Medulla oblongata (tissue), 1 donor: ENCODE results near the gene DEXI.
A peak's percentile ranks its signal among the peaks of the same experiment; 100 is the strongest.
"Not testable (repeated sequence)": the region's sequence is repeated elsewhere in the genome, so short reads cannot be mapped to it uniquely, and the experiment has no call there.

ENCODE experiments used
- DNase-seq: peaks from one replicate; pipeline ENCODE4 v3.0.0-alpha.2; 2015; ENCODE audit errors: extremely low spot score

DEXI gene

DNA sequence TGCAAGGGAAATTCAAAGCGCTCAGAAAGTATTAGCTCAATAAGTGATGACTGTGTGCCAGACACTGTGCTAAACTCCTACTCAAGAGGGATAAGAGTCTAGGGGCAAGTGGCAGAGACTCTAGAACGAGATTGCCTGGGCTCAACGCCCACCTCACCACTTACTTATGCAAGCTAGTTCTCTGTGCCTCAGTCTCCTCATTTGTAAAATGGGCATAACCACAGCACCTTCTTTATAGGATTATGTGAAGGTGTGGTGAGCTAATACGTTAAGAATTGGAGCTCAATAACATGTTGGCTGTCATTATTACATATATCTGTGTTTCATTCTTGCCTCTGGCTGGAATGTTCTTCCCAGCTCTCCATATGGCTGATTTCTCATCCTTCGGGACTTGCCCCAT lies 15.4 kb downstream of the DEXI start:
- no peak for DNase-seq

DNA sequence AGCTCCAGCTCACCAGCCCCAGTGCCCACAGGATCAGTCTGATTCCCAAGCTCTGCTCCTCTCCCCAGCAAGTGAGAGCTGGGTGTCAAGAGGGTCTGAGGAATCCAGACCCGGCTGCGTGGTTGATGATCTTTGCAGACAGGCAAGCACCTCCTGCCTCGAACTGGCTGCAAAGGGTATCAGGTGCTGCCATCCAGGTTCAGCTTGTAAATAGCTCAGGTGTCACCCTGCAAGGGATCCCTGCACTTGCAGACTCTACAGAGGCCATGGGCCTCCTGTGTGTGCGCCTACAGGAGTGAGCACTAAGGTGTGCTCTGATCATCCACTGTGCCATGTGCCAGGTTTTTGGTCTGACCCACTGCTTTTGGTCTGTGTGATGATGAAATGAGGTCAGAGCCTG lies 16.2 kb downstream of the DEXI start:
- DNase-seq, result no peak

DNA sequence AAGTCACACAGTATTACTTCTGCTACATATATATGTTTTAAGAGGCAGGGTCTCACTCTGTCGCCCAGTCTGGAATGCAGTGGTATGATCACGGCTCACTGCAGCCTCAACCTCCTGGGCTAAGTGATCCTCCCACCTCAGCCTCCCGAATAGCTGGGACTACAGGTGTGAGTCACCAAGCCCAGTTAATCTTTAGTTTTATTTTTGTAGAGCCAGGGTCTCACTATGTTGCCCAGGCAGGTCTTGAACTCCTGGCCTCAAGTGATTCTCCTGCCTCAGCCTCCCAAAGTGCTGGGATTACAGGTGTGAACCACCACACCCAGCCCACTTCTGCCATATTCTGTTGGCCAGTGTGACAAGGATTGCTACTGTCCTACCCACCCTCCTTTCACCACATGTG lies 17.0 kb downstream of the DEXI start:
- DNase-seq, result not testable (repeated sequence)

DNA sequence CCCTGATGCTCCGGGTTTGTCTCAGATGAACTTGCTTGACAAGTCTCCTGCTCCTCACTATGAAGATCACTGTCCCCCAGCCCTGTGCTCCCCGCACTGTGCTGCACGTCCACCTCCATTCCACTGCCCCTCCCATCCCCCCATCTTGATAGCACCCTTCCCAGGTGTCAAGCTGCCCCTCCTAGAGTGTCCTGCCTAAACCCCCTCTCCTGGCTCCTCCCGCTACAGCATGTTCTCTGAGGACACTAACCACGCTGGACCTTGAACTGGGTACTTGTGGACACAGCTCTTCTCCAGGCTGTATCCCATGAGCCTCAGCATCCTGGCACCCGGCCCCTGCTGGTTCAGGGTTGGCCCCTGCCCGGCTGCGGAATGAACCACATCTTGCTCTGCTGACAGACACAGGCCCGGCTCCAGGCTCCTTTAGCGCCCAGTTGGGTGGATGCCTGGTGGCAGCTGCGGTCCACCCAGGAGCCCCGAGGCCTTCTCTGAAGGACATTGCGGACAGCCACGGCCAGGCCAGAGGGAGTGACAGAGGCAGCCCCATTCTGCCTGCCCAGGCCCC lies 18.5 kb downstream of the DEXI start:
- DNase-seq, result peak; percentile 64

DNA sequence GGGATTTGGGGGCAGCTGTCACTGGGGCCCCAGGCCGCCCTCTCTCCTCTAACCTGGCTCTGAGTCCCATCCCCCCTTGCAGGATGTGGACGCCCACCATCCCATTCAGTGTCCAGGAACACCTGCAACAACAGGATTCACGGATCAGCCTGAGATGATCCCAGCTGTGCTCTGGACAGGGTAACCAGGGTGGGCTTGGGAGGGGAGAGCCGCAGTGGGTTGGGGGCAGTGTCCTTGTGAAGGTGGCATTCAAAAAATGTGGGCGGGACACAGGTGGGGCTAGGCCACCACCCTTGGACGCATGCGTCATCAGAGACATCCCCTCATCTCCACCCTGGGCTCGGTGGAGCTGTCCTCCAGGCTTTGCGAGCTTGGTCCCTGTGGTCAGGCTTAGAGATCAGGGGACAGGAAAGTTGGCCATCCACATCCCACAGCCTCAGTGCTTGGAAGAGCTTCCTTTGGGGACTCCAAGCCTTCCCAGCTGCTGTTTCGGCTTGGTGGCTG lies 19.1 kb downstream of the DEXI start:
- DNase-seq, result no peak

DNA sequence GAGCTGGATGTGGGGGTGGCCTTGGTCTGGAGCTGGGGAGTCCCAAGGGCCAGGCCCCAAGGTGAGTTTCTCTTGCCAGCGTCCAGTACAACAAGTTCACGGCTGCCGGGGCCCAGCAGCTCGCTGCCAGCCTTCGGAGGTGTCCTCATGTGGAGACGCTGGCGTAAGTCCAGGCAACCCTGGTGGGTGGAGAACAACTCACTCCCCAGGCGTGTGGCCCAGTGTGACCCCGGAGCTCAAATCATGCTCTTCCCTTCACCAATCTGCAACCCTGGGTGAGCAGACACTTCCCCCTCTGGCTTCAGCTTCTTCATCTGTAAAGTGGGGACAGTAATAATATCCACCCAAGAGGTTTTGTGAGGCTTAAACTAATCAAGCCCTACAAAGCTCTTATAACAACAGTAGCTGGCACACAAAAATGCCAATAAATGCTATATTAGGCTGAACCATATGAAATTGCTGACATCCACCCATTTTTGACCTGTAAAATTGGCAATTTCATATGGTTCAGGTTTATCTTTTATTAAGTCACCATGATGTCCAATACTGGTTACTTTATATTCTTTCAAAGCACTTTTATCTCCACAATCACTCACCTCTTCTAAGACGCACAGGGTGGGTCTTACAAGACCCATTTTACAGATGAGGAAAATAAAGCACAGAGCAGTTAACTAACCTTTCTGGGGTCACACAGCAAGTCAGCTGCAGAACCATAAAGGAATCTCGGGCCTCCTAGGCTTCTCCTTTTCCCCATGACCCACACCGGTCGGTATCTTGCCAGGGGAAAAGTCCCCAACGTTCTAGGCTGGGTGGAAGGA lies 19.7 kb downstream of the DEXI start:
- DNase-seq, result peak; percentile 51

DNA sequence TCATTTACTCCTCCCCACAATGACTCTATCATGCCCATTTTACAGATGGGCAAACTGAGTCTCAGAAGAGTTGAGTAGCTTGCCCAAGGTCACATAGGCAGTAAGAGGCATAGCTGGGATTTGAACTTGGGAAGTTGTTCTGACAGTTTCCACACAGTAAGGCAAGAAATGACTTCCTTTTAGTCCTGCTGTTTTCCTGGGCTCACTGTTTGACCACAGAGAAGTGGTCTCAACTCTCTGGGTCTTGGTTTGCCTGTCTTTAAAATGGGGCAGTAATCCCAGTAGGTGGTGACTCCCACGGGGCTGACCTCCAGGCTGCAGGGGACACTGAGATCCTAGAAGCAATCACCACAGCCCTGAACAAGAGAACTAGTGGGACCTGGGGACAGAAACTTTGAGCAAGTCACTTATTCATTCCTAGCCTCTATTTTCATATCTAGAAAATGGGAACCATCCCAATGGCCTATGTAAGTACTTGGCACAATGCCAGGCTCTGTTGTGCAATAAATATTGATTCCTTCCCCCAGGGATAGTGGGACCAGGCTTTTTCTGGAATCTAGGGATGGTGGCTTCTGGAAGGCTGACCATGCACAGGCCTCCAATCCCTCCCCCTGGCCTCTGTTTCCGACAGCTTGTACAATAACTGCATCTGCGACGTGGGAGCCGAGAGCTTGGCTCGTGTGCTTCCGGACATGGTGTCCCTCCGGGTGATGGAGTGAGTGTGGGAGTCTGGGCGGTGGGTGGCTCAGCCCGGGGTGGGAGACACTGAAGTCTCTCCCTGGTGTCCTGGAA lies 20.5 kb downstream of the DEXI start:
- no peak for DNase-seq

DNA sequence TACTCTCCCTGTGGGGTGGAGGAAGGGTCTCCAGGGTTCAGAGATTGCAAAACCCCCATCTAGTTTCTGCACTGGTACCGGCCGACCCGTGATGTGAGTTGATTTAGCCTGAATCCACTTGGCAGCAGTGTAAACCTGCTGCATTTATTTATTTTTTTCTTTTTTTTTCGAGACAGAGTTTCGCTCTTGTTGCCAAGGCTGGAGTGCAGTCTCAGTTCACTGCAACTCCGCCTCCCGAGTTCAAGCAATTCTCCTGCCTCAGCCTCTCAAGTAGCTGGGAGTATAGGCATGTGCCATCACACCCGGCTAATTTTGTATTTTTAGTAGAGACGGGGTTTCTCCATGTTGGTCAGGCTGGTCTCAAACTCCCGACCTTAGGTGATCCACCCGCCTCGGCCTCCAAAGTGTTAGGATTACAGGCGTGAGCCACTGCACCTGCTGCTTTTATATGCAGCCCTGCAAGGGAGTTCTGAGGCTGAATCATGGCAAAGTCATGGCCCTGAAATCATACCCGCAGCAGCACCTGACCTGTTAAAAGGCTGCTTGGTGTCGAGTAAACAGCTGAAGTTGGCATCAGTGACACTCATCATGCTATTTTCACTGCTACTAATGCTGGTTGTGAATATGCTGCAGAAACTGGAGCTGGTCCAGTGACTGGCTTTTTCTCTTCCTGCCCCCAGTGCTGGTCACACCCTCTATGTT lies 21.4 kb downstream of the DEXI start:
- no peak for DNase-seq

DNA sequence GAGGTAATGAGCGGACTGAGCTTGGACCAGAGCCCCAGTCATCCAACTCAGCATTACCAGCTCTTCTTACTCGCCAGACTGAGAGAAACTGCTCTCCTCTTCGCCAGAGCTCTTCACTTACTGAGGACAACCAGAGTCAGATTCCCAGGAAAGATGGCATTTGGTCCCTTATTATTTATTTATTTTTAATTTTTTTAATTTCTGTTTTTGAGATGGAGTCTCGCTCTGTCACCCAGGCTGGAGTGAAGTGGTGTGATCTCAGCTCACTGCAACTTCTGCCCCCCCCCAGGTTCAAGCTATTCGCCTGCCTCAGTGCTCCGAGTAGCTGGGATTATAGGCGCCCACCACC lies 23.3 kb downstream of the DEXI start:
- DNase-seq, result no peak

DNA sequence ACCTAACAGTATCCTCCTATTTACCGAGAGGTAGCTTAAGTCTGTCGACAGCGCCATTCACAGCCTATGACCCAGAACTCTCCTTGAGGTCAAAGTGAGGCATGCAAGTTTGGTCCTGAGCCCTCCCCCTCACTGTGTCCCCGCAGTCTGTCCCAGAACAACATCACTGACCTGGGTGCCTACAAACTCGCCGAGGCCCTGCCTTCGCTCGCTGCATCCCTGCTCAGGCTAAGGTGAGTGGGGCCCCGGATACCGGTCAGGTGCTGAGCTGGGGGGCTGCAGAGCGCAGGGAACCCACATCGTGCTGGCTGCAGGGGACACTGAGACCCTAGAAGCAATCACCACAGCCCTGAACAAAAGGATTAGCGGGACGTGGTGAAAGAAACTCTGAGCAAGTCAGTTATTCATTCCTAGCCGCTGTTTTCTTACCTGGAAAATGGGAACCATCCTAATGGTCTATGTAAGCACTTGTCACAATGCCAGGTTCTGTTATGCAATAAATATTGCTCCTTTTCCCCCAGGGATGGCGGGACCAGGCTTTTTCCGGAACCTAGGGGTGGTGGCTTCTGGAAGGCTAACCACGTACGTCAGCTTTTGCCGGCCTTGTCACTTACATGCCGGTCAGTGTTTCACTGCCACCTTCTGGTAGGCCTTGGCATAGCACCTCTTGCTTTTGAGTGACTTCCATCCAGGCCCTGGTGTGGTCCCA lies 23.8 kb downstream of the DEXI start:
- peak; percentile 95 for DNase-seq

DNA sequence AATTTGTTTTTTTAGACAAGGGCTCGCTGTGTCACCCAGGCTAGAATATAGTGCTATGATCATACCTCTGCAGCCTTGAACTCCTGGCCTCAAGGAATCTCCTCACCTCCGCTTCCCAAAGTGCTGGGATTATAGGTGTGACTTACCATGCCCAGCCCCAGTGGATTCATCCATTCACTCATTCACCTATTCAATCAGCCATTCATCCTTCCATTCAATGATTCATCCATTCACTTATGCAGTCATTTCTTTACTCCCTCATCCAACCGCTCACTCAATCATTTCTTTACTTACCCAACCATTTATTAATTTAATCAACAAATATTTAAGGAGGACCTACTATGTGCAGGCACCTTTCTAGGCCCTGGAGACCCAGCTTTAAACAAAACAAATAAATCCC lies 25.7 kb downstream of the DEXI start:
- DNase-seq, result no peak

DNA sequence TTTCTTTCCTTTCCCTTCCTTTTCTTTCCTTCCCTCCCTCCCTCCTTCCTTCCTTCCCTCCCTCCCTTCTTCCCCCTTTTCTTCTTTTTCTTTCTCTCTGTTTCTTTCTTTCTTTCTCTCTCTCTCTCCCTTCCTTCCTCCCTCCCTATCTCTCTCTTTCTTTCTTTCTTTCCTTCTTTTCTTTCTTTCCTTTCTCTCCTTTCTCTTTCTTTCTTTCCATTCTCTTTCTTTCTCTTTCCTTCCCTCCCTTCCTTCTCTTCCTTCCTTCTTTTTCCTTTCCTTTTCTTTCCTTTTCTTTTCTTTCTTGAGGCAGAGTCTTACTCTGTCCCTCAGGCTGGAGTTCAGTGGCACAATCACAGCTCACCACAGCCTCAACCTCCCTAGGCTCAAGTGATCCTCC lies 31.0 kb downstream of the DEXI start:
- DNase-seq, result no peak

DNA sequence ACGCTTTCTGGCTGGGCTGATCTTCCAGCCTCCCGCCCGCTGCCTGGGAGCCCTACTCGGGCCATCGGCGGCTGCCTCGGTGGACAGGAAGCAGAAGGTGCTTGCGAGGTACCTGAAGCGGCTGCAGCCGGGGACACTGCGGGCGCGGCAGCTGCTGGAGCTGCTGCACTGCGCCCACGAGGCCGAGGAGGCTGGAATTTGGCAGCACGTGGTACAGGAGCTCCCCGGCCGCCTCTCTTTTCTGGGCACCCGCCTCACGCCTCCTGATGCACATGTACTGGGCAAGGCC lies 34.6 kb downstream of the DEXI start:
- DNase-seq, result no peak

DNA sequence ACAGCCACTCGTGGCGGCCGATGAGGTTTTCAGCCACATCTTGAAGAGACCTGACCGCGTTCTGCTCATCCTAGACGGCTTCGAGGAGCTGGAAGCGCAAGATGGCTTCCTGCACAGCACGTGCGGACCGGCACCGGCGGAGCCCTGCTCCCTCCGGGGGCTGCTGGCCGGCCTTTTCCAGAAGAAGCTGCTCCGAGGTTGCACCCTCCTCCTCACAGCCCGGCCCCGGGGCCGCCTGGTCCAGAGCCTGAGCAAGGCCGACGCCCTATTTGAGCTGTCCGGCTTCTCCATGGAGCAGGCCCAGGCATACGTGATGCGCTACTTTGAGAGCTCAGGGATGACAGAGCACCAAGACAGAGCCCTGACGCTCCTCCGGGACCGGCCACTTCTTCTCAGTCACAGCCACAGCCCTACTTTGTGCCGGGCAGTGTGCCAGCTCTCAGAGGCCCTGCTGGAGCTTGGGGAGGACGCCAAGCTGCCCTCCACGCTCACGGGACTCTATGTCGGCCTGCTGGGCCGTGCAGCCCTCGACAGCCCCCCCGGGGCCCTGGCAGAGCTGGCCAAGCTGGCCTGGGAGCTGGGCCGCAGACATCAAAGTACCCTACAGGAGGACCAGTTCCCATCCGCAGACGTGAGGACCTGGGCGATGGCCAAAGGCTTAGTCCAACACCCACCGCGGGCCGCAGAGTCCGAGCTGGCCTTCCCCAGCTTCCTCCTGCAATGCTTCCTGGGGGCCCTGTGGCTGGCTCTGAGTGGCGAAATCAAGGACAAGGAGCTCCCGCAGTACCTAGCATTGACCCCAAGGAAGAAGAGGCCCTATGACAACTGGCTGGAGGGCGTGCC lies 35.1 kb downstream of the DEXI start:
- DNase-seq, result no peak

DNA sequence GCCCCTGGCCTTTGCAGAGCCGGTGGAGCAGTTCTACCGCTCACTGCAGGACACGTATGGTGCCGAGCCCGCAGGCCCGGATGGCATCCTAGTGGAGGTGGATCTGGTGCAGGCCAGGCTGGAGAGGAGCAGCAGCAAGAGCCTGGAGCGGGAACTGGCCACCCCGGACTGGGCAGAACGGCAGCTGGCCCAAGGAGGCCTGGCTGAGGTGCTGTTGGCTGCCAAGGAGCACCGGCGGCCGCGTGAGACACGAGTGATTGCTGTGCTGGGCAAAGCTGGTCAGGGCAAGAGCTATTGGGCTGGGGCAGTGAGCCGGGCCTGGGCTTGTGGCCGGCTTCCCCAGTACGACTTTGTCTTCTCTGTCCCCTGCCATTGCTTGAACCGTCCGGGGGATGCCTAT lies 35.8 kb downstream of the DEXI start:
- DNase-seq, result no peak

DNA sequence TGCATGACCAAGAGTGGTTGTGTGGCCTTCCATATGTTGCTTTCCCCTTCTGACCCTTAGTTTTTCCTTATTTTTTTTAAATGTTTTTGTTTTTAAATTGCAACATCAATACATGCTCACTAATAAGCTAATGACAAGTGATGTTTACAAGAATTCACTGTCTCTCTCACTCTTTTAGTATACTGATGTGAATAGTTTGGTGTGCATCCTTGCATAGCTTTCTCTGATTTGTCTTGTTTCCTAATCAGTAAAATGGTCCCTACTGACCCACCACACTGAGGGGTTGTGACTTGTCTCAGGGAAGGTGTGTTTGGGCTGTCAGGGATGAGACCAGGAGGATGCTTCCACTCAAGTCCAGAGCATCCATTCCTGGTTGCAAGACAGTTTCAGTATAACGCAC lies 39.3 kb downstream of the DEXI start:
- DNase-seq, result no peak

DNA sequence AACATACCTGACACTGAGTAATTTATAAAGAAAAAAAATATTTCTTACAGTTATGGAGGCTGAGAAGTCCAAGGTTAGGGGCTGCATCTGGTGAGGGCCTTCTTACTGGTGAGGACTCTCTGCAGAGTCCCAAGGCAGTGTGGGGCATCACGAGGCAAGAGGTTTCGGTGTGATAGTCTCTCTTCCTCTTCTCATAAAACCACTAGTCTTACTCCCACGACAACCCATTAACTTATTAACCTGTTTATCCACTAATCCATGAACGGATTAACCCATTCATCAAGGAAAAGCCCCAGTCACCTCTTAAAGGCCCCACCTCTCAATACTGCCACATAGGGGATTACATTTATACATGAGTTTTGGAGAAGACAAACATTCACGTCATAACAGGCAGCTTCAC lies 45.1 kb downstream of the DEXI start:
- peak; percentile 54 for DNase-seq

DNA sequence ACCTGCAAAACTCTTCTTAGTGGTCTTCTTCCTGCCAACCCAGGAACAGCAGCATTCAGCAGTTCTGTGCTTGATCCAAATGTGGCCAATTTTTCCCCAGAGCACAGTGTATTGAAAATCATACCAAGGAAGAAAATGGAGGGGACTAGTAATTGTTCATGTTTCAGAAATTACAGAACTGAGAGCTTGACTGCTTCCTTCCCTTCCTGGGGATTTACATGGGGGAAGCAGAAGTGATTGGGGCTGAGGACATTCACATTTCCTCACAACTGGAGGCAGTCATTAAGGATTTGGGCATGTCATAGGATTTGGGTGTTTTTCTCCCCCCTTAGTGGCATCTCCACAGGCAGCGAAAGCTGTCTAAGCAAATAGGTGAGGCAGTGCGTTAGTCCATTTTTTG lies 45.5 kb downstream of the DEXI start:
- peak; percentile 45 for DNase-seq

DNA sequence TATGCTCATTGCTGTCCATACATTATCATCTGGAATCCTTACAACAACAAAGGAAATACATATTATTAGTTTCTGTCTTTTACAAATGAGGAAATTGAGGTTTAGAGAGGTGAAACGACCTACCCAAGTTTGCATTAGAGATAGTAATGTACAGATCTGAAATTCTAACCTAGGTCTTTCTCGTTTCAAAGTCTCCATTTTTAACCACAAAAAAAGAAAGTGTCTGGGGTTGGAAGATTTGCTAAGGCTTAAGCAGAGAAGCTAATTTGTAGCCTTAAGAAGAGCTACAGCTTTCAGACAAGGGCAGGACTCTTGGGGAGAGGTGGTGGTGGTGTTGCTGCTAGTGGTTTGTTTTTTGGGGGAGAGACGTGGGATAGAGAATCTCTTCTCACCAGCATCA lies 46.1 kb downstream of the DEXI start:
- no peak for DNase-seq

DNA sequence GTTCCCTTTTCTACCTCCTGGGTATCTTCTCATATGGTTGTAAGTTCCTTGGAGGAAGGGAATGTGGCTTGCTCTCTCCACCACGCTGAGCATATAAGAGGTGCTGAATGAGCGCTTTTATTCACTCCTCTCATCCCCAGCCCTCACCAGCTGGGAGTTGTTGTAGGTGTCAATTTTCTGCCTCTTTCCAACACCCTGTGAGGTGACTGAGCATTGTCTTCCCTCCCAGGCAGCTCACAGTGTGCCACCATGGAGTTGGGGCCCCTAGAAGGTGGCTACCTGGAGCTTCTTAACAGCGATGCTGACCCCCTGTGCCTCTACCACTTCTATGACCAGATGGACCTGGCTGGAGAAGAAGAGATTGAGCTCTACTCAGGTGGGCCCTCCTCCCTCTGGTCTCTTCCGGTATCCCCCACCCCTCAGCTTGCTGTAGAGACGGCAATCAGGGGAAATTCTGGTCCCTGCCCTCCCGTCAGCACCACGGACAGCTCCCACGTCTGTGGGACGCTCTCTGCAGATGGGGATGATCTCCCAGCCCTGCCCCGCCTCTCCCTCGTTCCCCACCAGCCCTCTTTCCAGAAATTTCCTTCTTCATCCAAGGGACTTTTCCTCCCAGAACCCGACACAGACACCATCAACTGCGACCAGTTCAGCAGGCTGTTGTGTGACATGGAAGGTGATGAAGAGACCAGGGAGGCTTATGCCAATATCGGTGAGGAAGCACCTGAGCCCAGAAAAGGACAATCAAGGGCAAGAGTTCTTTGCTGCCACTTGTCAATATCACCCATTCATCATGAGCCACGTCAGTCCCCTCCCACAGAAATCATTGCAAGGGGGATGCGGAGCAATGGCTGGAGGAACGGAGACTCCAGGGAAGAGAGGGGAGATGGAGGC lies 47.0 kb downstream of the DEXI start:
- no peak for DNase-seq
